GM19452 (cell line): ENCODE data around the gene PIGZ.
A peak's percentile ranks its signal among the peaks of the same experiment; 100 is the strongest.
"Not testable (repeated sequence)": the region's sequence is repeated elsewhere in the genome, so short reads cannot be mapped to it uniquely, and the experiment has no call there.

Experiments used
- ATAC-seq: cut with Tn5 transposase; IDR thresholded peaks from one replicate; pipeline ENCODE4 v1.9.1; 2021; ENCODE audit not compliant: unreplicated experiment

The PIGZ gene

GRCh38 chr3:196951371-196951770 is 17.3 kb downstream of the PIGZ start:
- ATAC-seq, result no peak

GRCh38 chr3:196949750-196950149 is 18.9 kb downstream of the PIGZ start:
- no peak for ATAC-seq

- ATAC-seq, result no peak
These were observed 19.4 kb downstream of the PIGZ start for GRCh38 chr3:196949285-196949619.

- ATAC-seq, result no peak
These were observed 20.0 kb downstream of the PIGZ start for GRCh38 chr3:196948442-196949284.

GRCh38 chr3:196947860-196948441 is 20.7 kb downstream of the PIGZ start:
- ATAC-seq, result no peak

GRCh38 chr3:196947136-196947859 is 21.3 kb downstream of the PIGZ start:
- ATAC-seq, result no peak

GRCh38 chr3:196944037-196944790 is 24.4 kb downstream of the PIGZ start:
- ATAC-seq, result not testable (repeated sequence)

- ATAC-seq, result no peak
These were observed 25.7 kb downstream of the PIGZ start for GRCh38 chr3:196942915-196943277.

- peak; percentile 85 for ATAC-seq
These were observed 26.3 kb downstream of the PIGZ start, which contains the start of gene NCBP2 for GRCh38 chr3:196942226-196942914. Gene NCBP2 (minus strand): TSS chr3:196942528. CDS start chr3:196942503, 25 bp downstream.

GRCh38 chr3:196941729-196942225 is 26.9 kb downstream of the PIGZ start:
- ATAC-seq, result peak; percentile 29

- no peak for ATAC-seq
These were observed 30.1 kb downstream of the PIGZ start for GRCh38 chr3:196938576-196938975.

- no peak for ATAC-seq
These were observed 30.5 kb downstream of the PIGZ start for GRCh38 chr3:196938124-196938523.

- ATAC-seq, result no peak
These were observed 32.3 kb downstream of the PIGZ start for GRCh38 chr3:196936288-196936687.

GRCh38 chr3:196932600-196932999 is 36.0 kb downstream of the PIGZ start:
- ATAC-seq, result no peak

- ATAC-seq, result no peak
These were observed 36.6 kb downstream of the PIGZ start for GRCh38 chr3:196931828-196932587.

- ATAC-seq, result no peak
These were observed 37.5 kb downstream of the PIGZ start for GRCh38 chr3:196931157-196931556.

GRCh38 chr3:196927571-196928453 is 40.8 kb downstream of the PIGZ start:
- ATAC-seq, result no peak

- no peak for ATAC-seq
These were observed 47.9 kb downstream of the PIGZ start for GRCh38 chr3:196920733-196921132.

GRCh38 chr3:196918968-196919367 is 49.7 kb downstream of the PIGZ start:
- no peak for ATAC-seq
